ENCODE measurements around the gene NAPSA.
"Not testable (repeated sequence)": the region's sequence is repeated elsewhere in the genome, so short reads cannot be mapped to it uniquely, and the experiment has no call there.

Gene NAPSA

GRCh38 chr19:50365434-50366306 is at the start of gene NAPSA:
Gene NAPSA, minus strand, starts transcription at chr19:50365639. Its CDS starts 18 bp downstream, at chr19:50365621.
- DNase-seq (ENCODE audit: low spot score), result no peak

DNA sequence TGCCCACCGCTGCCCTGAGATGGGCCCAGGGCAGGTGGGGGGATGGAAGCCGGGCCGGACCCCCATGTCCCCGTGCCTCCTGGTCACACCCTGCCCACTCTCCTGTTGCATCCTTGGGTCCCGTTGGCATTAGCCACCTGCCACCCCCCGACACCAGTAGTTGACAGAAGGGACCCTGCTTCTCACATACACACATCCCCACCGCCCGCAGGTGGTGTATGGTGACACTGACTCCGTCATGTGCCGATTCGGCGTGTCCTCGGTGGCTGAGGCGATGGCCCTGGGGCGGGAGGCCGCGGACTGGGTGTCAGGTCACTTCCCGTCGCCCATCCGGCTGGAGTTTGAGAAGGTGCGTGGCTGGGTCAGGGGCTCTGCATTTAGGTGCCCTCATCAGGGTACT is 48.1 kb upstream of the NAPSA start:
- DNase-seq (ENCODE audit: low spot score), result no peak

DNA sequence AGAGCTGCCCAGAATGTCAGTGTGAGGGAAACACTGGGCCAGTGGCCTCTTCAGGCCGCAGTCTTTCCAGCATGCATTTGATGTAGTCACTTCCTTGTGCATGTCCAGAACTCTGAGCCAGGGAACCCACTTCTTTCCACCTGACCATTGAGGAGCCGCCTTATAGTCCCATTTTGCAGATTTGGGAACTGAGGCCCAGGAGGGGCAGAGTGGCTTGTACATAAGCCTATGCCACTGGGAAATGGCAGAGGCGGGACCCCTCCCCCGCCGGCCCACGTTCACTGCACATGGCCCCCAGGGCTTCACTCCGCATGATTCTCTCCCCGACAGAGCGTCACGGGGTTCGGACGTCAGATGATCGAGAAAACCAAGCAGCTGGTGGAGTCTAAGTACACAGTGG is 47.7 kb upstream of the NAPSA start:
- DNase-seq (ENCODE audit: low spot score), result no peak

- no peak for DNase-seq (ENCODE audit: low spot score)
These were observed 47.0 kb upstream of the NAPSA start for GRCh38 chr19:50412419-50412818.

GRCh38 chr19:50410109-50410508 is 44.7 kb upstream of the NAPSA start:
- DNase-seq (ENCODE audit: low spot score), result no peak

DNA sequence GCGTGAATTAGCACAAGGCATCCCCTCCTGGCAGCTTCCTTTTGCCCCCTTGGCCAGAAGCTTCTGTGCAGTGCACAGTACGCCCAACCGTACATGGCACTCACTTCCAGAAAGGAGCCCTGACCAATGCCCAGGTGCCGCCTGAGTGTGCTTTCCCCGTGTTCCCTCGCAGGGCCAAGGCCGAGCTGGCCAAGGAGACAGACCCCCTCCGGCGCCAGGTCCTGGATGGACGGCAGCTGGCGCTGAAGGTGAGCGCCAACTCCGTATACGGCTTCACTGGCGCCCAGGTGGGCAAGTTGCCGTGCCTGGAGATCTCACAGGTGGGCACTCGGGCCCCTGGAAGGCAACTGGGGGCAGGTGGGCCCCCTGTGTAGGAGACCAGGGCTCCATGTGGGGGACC is 43.9 kb upstream of the NAPSA start:
- DNase-seq (ENCODE audit: low spot score), result no peak

DNA sequence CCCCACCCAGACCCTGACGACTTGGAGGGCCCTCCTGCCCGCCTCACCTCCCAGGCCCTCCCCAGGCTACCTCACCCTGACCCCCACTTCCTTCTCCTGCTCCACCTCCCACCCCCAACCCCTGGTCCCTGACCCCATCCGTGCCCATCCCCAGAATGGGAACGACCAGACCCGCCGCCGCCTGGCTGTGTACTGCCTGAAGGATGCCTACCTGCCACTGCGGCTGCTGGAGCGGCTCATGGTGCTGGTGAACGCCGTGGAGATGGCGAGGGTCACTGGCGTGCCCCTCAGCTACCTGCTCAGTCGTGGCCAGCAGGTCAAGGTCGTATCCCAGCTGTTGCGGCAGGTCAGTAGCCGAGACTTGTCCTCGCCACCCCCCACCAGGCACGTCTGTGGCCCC is 41.4 kb upstream of the NAPSA start:
- no peak for DNase-seq (ENCODE audit: low spot score)

- DNase-seq (ENCODE audit: low spot score), result no peak
These were observed 40.8 kb upstream of the NAPSA start for GRCh38 chr19:50406156-50406820.

DNA sequence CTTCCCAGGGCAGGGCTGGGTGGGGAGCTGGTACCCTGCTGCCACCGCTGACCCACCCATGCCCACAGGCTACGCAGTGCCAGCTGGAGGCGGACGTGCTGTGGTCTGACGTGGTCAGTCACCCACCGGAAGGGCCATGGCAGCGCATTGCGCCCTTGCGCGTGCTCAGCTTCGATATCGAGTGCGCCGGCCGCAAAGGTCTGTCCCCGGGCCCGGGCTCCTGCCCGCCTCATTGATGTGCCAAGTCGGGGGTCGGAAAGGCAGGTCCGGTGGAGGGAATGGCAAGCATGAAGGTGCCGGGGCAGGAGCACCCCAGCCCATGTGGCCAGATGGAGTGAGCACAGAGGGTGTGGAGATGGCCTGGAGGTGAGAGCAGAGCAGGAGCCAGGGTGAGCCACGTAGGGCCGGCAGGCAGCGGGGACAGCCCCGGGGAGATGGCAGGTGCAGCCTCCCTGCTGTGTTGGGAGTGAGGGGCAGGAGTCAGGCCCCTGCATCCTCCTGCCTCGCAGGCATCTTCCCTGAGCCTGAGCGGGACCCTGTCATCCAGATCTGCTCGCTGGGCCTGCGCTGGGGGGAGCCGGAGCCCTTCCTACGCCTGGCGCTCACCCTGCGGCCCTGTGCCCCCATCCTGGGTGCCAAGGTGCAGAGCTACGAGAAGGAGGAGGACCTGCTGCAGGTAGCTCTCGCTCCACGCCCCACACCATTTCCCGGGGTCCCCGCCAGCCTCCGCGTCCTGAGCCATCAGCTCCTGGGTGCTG is 37.3 kb upstream of the NAPSA start:
- DNase-seq (ENCODE audit: low spot score), result no peak

GRCh38 chr19:50401605-50402450 is 36.4 kb upstream of the NAPSA start:
- peak; percentile 55 for DNase-seq (ENCODE audit: low spot score)

GRCh38 chr19:50399368-50399745 is 33.9 kb upstream of the NAPSA start:
- DNase-seq (ENCODE audit: low spot score), result no peak

GRCh38 chr19:50398675-50399367 is 33.4 kb upstream of the NAPSA start:
- DNase-seq (ENCODE audit: low spot score), result peak; percentile 51

DNA sequence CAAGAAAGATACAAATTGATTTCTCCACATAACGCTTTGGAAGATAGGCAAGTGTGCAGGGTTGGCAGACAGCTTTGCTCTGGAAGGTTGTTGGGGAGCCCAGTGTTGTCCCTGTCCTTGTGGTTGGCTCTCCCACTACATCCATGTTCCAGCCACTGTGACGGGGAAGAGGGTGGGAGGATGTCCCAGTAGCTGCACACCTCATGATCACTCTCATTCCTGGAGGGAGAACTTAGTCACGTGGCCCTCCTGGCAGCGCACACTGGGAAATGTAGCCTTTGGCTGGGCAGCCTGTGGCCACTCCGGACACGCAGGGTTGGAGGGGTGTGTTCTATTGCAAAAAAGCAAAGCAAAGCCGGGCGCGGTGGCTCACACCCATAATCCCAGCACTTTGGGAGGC is 28.6 kb upstream of the NAPSA start:
- DNase-seq (ENCODE audit: low spot score), result peak; percentile 62

- DNase-seq (ENCODE audit: low spot score), result no peak
These were observed 28.1 kb upstream of the NAPSA start for GRCh38 chr19:50393589-50393988.

DNA sequence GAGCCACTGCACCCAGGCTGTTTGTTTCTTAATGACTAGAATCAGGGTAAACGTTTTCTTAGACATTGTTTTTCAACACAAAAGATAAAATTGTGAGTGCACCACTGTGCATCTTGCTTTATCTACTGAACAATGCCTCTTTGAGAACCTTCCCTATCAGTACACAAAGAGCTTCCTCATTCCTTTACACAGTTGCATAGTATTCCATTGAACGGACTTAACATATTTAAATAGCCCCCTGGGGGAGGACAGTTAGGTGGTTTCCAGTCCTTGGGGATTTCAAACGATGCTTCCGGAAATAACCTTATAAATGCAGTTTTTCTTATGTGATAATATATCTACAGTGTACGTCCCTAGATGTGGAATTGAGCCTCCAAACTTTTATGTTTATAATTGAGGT is 27.3 kb upstream of the NAPSA start:
- no peak for DNase-seq (ENCODE audit: low spot score)

- DNase-seq (ENCODE audit: low spot score), result not testable (repeated sequence)
These were observed 25.5 kb upstream of the NAPSA start for GRCh38 chr19:50390952-50391351.

DNA sequence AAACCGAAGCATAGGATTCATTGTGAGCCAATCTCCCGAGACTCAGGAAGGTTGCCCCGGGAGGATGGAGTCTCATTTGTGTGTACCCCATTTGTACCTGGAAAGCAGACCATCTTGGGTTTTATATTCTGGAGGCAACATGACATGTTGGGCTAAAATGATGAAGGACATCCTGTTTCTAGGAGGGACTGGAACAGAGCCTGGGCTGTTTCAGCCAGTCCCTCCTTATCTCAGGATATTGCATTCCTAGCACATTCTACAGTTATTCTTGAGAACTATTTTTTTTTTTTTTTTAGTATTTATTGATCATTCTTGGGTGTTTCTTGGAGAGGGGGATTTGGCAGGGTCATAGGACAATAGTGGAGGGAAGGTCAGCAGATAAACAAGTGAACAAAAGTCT is 24.9 kb upstream of the NAPSA start:
- not testable (repeated sequence) for DNase-seq (ENCODE audit: low spot score)

GRCh38 chr19:50387868-50388245 is 22.4 kb upstream of the NAPSA start:
- no peak for DNase-seq (ENCODE audit: low spot score)

DNA sequence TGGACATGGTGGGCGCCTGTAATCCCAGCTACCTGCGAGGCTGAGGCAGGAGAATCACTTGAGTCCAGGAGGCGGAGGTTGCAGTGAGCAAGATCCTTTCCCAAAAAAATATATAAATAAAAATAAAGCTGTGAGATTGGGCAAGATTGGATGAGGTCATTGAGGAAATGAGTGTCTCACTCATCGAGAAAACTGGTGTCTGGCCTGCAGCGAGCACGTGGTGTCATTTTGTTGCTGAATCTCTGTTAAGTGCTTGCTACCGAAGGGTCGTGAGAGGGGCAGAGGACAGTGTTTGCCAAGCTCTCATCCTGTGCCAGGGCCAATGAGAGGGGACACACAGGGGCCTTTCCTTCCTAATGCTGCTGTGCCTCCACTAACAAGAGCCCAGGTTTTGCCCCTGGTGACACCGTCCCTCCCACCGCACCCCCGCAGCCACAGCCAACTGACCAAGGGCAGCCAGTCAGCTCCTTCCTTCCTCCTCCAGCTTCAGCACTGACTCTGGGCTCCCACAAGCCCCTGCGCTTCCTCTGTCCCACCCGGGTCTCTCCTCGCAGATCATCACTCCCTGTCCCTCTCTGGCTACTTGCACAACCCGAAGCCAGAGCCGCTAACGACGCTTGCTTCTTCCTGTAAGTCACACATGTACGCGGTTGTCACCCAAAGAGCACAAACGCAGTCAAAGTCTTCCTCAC is 21.9 kb upstream of the NAPSA start:
- no peak for DNase-seq (ENCODE audit: low spot score)

- no peak for DNase-seq (ENCODE audit: low spot score)
These were observed 19.5 kb upstream of the NAPSA start for GRCh38 chr19:50384685-50385535.
